GM21528 (cell line): ENCODE measurements around the gene ZNF362.
"Not testable (repeated sequence)": the region's sequence is repeated elsewhere in the genome, so short reads cannot be mapped to it uniquely, and the experiment has no call there.

Experiments
- ATAC-seq: cut with Tn5 transposase; IDR thresholded peaks from one replicate; pipeline ENCODE4 v1.9.1; 2021; ENCODE audit warnings: mild to moderate bottlenecking, moderate library complexity; ENCODE audit not compliant: unreplicated experiment, low FRiP score

ZNF362 gene

GRCh38 chr1:33256471-33257206 is at the start of gene ZNF362:
Gene ZNF362 (plus strand): TSS chr1:33256492. CDS start chr1:33270575, 14,083 bp downstream.
- ATAC-seq = no peak

GRCh38 chr1:33211972-33212371 is 44.3 kb upstream of the ZNF362 start:
- no peak for ATAC-seq

- ATAC-seq = no peak
These were observed 36.2 kb upstream of the ZNF362 start for GRCh38 chr1:33219886-33220661.

- no peak for ATAC-seq
These were observed 35.5 kb upstream of the ZNF362 start for GRCh38 chr1:33220676-33221384.

GRCh38 chr1:33221385-33221758 is 34.9 kb upstream of the ZNF362 start:
- no peak for ATAC-seq

- no peak for ATAC-seq
These were observed 33.9 kb upstream of the ZNF362 start for GRCh38 chr1:33222381-33222780.

- ATAC-seq = no peak
These were observed 32.1 kb upstream of the ZNF362 start for GRCh38 chr1:33224166-33224707.

GRCh38 chr1:33225586-33225985 is 30.7 kb upstream of the ZNF362 start:
- ATAC-seq = no peak

GRCh38 chr1:33228935-33229487 is 27.3 kb upstream of the ZNF362 start:
- no peak for ATAC-seq

GRCh38 chr1:33231166-33231565 is 25.1 kb upstream of the ZNF362 start:
- ATAC-seq = no peak

GRCh38 chr1:33232716-33233115 is 23.6 kb upstream of the ZNF362 start:
- no peak for ATAC-seq

GRCh38 chr1:33234131-33234530 is 22.2 kb upstream of the ZNF362 start:
- ATAC-seq = no peak

- ATAC-seq = no peak
These were observed 21.7 kb upstream of the ZNF362 start for GRCh38 chr1:33234588-33234990.

- no peak for ATAC-seq
These were observed 20.8 kb upstream of the ZNF362 start for GRCh38 chr1:33235521-33235920.

- no peak for ATAC-seq
These were observed 19.8 kb upstream of the ZNF362 start for GRCh38 chr1:33236498-33236897.

GRCh38 chr1:33237579-33237978 is 18.7 kb upstream of the ZNF362 start:
- no peak for ATAC-seq

- ATAC-seq = not testable (repeated sequence)
These were observed 18.0 kb upstream of the ZNF362 start for GRCh38 chr1:33238194-33238724.

GRCh38 chr1:33239410-33239809 is 16.9 kb upstream of the ZNF362 start:
- not testable (repeated sequence) for ATAC-seq

GRCh38 chr1:33241866-33242265 is 14.4 kb upstream of the ZNF362 start:
- ATAC-seq = no peak

GRCh38 chr1:33242652-33243051 is 13.6 kb upstream of the ZNF362 start:
- ATAC-seq = no peak
